ENCODE data around the gene SPSB1. TPM values are rescaled to one million over a fixed set of nuclear protein-coding genes. Genes with fewer than 3 reads are reported as not detected.

SPSB1 gene
- total and polyA plus RNA-seq, 10 of the 15 experiments (the other 5 are each of a cell fraction or from before 2014, with no cell fraction given) = 0.02 to 2.0 (median 0.90) TPM; not detected in 1

DNA sequence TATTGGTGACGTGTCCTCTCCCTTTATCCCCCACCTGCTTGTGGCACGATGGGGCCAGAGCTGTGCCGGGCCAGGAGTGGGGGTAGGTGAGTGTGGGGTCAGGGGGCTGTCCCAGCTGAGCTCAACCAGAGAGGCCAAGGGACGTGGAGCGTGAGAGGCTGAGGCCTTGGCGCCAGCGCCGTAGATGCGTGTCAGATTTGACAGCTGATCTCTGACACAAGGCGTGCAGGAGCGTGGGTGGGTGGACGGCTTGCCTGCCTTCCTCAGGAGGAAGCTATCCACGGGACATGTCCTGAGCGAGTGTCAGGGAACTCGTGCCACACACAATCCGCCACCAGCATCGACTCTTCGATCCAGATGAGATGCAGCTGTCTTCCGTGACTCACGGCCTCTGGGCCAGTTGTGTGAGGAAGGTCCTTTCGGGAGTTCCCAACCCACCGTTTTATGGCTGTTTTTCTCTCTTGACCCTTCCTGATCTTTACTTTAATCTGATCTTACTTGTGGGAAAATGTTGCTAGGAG lies 56.7 kb downstream of the SPSB1 start:
- FAIRE-seq (no peak), ATAC-seq (no peak), DNase-seq (ENCODE audit: low read depth, low spot score) (no peak)
- POLR2A ChIA-PET = no interaction called here
- 73% methylated on average over 22 of the region's 22 CpGs for WGBS (ENCODE audit: insufficient coverage, insufficient replicate concordance, low lambda C conversion rate, missing lambda C conversion rate)
- intact Hi-C loops (cut with micrococcal nuclease; ENCODE audit: unreplicated experiment) (no loop called here), in situ Hi-C loops (cut with MboI) (no loop called here)
- no peaks in the 10 kb centered on the region for H3K79me2 ChIP-seq (ENCODE audit: control insufficient read depth, insufficient read depth, low read length)
- no peak overlapping the region for H3K9ac ChIP-seq (ENCODE audit: control insufficient read depth, insufficient read depth, low read length)
- no peaks in the 10 kb centered on the region for H4K20me1 ChIP-seq (ENCODE audit: control insufficient read depth, insufficient read depth)
- CTCF ChIA-PET = no interaction called here
- H3K27ac ChIP-seq (ENCODE audit: control insufficient read depth, insufficient read depth) = no peak overlapping the region
- no peak overlapping the region for H2AFZ ChIP-seq (ENCODE audit: control insufficient read depth, low read depth, low read length)
- no peak overlapping the region for H3K4me3 ChIP-seq
- H3K4me2 ChIP-seq (ENCODE audit: control insufficient read depth, insufficient read depth) = no peak overlapping the region
- no peaks in the 10 kb centered on the region for H3K36me3 ChIP-seq (ENCODE audit: control insufficient read depth in 2 of 2, insufficient read depth in 2 of 2, low read length in 1 of 2)
- BruUV-seq (replicated peaks) = no TSS peak
- H3K9me3 ChIP-seq (replicated peaks; ENCODE audit: control insufficient read depth, insufficient read depth, low read length) = no peaks in the 10 kb centered on the region
- no peaks in the 10 kb centered on the region for H3K4me1 ChIP-seq (ENCODE audit: control insufficient read depth, insufficient read depth, low read length)
- SMC1A ChIA-PET (ENCODE audit: uncharacterized antibody, unreplicated experiment) = no interaction called here
- TF ChIP-seq, protein P1, sequence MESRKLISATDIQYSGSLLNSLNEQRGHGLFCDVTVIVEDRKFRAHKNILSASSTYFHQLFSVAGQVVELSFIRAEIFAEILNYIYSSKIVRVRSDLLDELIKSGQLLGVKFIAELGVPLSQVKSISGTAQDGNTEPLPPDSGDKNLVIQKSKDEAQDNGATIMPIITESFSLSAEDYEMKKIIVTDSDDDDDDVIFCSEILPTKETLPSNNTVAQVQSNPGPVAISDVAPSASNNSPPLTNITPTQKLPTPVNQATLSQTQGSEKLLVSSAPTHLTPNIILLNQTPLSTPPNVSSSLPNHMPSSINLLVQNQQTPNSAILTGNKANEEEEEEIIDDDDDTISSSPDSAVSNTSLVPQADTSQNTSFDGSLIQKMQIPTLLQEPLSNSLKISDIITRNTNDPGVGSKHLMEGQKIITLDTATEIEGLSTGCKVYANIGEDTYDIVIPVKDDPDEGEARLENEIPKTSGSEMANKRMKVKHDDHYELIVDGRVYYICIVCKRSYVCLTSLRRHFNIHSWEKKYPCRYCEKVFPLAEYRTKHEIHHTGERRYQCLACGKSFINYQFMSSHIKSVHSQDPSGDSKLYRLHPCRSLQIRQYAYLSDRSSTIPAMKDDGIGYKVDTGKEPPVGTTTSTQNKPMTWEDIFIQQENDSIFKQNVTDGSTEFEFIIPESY (IDR thresholded peaks at IDR 0.05) = no peak
- no peaks in the 10 kb centered on the region; a peak in 1 of 4 replicates for H3K27me3 ChIP-seq (replicated peaks in 1 of 2; ENCODE audit: control insufficient read depth in 2 of 2, insufficient read depth in 2 of 2, low read length in 1 of 2)
- RAD21 ChIA-PET (ENCODE audit: unreplicated experiment) = interaction anchor here (1.2 kb wide), 1 partner anchor 64 kb away, joined by 3 read pairs; no protein-coding TSS in a partner anchor

DNA sequence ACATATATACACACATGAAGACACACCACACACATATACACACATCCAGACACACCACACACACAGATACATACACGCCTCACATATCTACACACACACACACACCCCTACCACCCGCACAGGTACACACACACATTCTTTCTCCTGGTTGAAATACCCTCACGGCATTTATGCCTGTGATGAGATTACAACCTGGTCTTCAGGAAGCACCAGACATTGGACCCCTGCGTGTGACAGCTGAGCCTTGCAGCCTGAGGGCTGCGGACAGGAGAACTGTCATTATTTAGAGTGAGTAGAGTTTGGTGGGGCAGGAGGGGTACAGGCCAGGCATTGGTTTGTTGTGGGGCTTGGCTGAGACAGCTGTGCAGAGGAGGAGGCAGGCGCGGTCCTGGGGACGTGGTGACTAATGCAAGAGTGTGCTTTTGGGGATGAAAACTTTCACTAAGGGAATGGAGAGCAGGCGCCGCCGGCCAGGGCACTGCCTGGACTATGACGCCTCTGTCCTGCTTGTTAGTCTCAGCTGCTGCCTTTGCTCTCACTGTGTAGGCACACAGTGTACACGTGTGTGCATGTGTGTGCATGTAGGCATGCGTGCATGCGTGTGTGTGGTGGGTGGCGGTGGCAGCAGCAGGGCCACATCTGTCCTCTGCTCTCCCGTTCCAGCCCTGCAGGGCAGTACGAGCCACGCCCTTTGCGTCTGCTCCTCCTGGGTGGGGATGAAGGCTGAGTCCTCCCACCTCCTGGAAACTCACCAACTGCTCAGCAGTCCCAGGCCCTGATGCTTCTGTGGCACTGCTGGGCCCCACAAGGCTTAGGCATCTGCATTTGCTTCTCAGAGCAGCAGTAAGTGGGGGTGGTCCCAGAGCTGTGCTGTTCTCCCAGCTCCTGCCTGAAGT lies 57.6 kb downstream of the SPSB1 start:
- Histone ChIP-seq H3K79me2 (ENCODE audit: control insufficient read depth, insufficient read depth, low read length) (no peaks in the 10 kb centered on the region), H2AFZ (ENCODE audit: control insufficient read depth, low read depth, low read length) (no peak overlapping the region), H3K4me3 (no peak overlapping the region), H3K9ac (ENCODE audit: control insufficient read depth, insufficient read depth, low read length) (no peak overlapping the region), H4K20me1 (ENCODE audit: control insufficient read depth, insufficient read depth) (no peaks in the 10 kb centered on the region), H3K27ac (ENCODE audit: control insufficient read depth, insufficient read depth) (no peak overlapping the region), H3K4me1 (ENCODE audit: control insufficient read depth, insufficient read depth, low read length) (no peaks in the 10 kb centered on the region), H3K27me3 (replicated peaks in 1 of 2; ENCODE audit: control insufficient read depth in 2 of 2, insufficient read depth in 2 of 2, low read length in 1 of 2) (no peaks in the 10 kb centered on the region; a peak in 1 of 4 replicates), H3K9me3 (replicated peaks; ENCODE audit: control insufficient read depth, insufficient read depth, low read length) (no peaks in the 10 kb centered on the region), H3K36me3 (ENCODE audit: control insufficient read depth in 2 of 2, insufficient read depth in 2 of 2, low read length in 1 of 2) (no peaks in the 10 kb centered on the region), H3K4me2 (ENCODE audit: control insufficient read depth, insufficient read depth) (no peak overlapping the region)
- in situ Hi-C loops (cut with MboI) (no loop called here), intact Hi-C loops (cut with micrococcal nuclease; ENCODE audit: unreplicated experiment) (no loop called here)
- ChIA-PET RAD21 (ENCODE audit: unreplicated experiment) (interaction anchor here (1.2 to 1.4 kb wide), 2 partner anchors 61 to 63 kb away, joined by 3 to 4 read pairs; no protein-coding TSS in a partner anchor), CTCF (no interaction called here), POLR2A (no interaction called here), SMC1A (ENCODE audit: uncharacterized antibody, unreplicated experiment) (no interaction called here)
- DNase-seq (ENCODE audit: low read depth, low spot score) (no peak), FAIRE-seq (no peak), ATAC-seq (no peak)
- no TSS peak for BruUV-seq (replicated peaks)
- WGBS (ENCODE audit: insufficient coverage, insufficient replicate concordance, low lambda C conversion rate, missing lambda C conversion rate) = 73% methylated on average over 20 of the region's 20 CpGs
- TF ChIP-seq ZBED1 (IDR thresholded peaks at IDR 0.05; ENCODE audit: borderline replicate concordance) (no peak), MXI1 (IDR thresholded peaks at IDR 0.05; ENCODE audit: low read depth, low read length) (no peak), RCOR1 (conservative IDR thresholded peaks at IDR 0.05; ENCODE audit: low read depth, low read length) (no peak), MTA3 (IDR thresholded peaks at IDR 0.05; ENCODE audit: borderline replicate concordance, low read length) (no peak), NBN (IDR thresholded peaks at IDR 0.05) (no peak), EP300 (IDR thresholded peaks at IDR 0.05; ENCODE audit: borderline replicate concordance in 1 of 2, control insufficient read depth in 1 of 2, low read depth in 2 of 2, low read length in 2 of 2) (no peak), ZNF622 (IDR thresholded peaks at IDR 0.05) (no peak), SMAD1 (IDR thresholded peaks at IDR 0.05; ENCODE audit: low read depth, partially characterized antibody) (no peak)
- TF ChIP-seq, protein P2, sequence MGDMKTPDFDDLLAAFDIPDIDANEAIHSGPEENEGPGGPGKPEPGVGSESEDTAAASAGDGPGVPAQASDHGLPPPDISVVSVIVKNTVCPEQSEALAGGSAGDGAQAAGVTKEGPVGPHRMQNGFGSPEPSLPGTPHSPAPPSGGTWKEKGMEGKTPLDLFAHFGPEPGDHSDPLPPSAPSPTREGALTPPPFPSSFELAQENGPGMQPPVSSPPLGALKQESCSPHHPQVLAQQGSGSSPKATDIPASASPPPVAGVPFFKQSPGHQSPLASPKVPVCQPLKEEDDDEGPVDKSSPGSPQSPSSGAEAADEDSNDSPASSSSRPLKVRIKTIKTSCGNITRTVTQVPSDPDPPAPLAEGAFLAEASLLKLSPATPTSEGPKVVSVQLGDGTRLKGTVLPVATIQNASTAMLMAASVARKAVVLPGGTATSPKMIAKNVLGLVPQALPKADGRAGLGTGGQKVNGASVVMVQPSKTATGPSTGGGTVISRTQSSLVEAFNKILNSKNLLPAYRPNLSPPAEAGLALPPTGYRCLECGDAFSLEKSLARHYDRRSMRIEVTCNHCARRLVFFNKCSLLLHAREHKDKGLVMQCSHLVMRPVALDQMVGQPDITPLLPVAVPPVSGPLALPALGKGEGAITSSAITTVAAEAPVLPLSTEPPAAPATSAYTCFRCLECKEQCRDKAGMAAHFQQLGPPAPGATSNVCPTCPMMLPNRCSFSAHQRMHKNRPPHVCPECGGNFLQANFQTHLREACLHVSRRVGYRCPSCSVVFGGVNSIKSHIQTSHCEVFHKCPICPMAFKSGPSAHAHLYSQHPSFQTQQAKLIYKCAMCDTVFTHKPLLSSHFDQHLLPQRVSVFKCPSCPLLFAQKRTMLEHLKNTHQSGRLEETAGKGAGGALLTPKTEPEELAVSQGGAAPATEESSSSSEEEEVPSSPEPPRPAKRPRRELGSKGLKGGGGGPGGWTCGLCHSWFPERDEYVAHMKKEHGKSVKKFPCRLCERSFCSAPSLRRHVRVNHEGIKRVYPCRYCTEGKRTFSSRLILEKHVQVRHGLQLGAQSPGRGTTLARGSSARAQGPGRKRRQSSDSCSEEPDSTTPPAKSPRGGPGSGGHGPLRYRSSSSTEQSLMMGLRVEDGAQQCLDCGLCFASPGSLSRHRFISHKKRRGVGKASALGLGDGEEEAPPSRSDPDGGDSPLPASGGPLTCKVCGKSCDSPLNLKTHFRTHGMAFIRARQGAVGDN (IDR thresholded peaks at IDR 0.05) = no peak

Data from GM12878 (cell line).